Nucleus accumbens (tissue), 56 donors: Measurements from ENCODE around the gene CFAP157.

Experiments used
- DNase-seq, 56 donors: peaks; one replicate each; lab custom pipeline; 2025; lab: John Stamatoyannopoulos, UW

CFAP157 gene

GRCh38 chr9:127706836-127707241 is at the start of gene CFAP157:
CFAP157 (plus strand) TSS chr9:127706988; CDS start chr9:127707032, 44 bp downstream.
- DNase-seq: no peak

DNA sequence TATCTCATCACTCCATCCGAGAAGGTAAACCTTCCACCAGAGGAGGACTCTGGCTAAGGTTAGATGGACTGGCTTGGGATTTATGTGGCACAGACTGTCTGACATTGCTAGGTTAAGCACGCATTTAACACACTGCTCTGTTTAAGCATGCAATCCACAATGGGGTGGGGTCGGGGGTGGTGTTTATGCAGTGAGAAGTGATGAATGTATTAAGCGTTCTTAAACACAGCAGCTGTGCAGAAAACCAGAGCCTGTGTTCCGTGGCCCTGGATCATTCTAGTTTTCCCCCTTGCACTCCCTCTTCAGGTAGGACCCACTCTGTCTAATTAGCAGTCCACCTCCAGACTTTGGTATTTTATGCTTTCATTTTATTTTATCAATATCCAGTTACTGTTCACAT is 48.4 kb upstream of the CFAP157 start:
- no peak for DNase-seq

- peak in 4 of 56 donors; percentile 8 to 32 (median 18) for DNase-seq
Measured at GRCh38 chr9:127660886-127661741, 45.7 kb upstream of the CFAP157 start.

DNA sequence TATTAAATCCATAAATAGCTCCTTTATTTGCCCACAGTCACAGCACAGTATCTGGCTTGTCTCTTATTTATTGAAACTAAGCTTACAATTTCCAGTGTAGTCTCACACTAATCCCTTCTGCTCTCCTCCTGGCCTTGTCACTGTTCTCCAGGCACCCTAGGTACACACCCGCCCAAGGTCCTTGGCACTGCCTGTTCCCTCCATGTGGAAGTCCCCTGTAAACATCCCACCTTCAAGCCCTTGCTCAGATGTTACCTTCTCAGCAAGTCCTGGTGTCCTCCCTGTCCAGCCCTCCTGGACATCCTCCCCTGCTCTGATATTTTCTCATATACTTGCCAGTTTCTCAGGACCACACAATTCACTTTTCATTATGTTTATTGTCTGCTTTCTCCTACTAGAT is 44.2 kb upstream of the CFAP157 start:
- no peak for DNase-seq

- DNase-seq: no peak
Measured at GRCh38 chr9:127664324-127664677, 42.5 kb upstream of the CFAP157 start.

GRCh38 chr9:127664678-127665507 is 41.9 kb upstream of the CFAP157 start:
- no peak for DNase-seq

DNA sequence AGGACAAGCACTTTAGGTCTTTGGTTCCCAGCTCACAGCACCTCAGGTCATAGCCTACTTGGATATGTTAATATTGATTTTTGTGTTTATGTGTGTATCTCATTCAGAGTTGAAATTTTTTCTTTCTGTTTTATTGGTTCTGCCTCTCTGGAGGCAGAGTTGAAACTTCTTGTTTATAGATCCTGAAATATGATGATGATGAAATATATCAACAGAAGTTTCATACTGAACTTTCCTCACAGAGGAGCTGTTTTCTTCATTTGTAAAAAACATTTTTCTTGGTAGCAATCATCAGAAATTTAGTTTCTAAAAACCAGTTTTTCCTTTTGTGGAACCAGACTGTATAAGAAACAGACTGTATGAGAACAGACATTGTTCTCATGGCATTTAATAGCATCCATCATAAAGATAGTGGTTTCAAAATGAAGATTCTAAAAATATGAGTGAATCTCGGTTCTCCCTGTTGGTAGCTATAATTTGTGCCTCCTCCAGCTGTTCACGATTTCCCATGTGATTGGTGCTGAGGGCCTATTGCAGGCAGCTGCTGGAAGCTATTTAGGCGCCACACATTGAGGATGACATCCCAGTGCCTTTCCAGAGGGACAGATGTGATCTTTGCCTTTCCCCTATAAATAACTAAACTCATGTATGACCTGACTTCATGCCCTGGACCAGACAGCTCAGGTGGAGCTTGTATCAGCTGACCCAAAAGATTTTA is 39.5 kb upstream of the CFAP157 start:
- DNase-seq: peak in 1 of 56 donors; percentile 21

DNA sequence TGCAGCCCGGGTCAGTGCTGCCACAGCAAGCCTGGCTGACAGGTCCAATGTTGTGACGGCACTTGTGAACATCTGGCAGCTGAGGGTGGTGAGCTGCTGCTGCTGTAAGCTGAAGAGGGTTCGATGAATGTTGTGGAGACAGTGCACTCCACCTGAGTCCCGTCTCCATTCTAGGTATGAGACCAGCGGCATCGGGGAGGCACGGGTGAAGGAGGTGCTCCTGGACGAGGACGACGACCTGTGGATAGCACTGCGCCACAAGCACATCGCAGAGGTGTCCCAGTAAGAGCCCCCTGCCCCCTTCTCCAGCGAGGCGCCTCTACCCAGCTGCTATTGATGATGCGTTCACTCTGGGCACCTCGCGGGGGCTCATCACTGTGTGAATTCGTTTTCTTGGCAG is 38.9 kb upstream of the CFAP157 start:
- no peak for DNase-seq

DNA sequence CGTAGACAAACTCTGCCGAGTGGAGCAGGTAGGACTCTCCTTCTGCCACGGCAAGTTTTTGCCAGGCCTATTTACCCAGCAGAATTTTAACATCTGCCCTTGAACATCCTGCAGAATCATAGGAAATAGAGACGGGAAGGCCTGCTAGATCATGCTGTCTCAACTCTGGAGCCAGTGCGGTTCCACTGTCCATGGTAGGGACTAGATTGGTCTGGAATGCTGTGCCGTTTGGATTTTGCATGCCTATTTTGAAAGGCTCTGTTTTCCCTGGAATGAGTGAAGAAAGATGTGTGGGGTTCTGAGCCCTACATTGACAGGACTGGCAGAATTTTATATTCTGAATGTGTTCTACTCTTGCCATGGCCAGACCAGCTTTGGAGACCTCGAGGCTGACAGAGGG is 33.6 kb upstream of the CFAP157 start:
- DNase-seq: no peak

DNA sequence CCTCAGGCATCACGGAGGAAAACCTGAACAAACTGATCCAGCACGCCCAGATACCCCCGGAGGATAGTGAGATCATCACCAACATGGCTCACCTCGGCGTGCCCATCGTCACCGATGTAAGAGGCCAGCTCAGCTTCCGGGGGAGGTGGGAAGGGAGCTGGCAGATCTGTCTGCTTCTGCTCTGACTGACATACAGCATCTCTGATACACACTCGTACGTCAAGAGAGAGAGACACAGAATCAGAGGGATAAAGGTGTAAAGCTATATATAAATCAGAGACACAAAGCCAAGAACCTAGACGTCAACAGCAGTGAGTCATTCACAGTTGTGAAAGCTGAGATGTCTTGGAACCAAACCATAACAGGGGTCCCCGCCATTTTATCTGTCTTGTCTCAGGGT is 30.1 kb upstream of the CFAP157 start:
- DNase-seq: peak in 8 of 56 donors; percentile 20 to 52 (median 38)

GRCh38 chr9:127679506-127679905 is 27.3 kb upstream of the CFAP157 start:
- DNase-seq: peak in 8 of 56 donors; percentile 17 to 56 (median 36)

DNA sequence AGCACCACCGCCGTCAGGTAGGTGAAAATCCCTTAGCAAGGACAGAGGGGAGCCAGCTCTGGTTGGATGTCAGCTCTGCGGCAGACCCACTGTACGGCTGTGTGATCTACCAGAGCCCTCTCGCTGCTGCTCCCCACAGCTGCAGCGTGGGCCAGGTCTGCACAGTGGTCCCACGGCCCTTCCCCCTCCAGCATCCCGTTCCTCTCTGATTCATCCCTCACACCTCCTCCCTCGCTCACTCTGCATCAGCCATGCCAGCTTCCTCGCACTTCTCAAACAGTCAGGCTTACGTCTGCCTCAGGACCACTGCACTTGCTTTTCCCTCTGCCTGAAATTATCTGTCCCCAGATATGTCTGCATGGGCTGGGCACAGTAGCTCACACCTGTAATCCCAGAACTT is 26.6 kb upstream of the CFAP157 start:
- peak in 5 of 56 donors; percentile 15 to 49 (median 31) for DNase-seq

GRCh38 chr9:127680846-127681245 is 25.9 kb upstream of the CFAP157 start:
- DNase-seq: peak in 26 of 56 donors; percentile 14 to 77 (median 41)

- no peak for DNase-seq
Measured at GRCh38 chr9:127682351-127683136, 24.2 kb upstream of the CFAP157 start.

GRCh38 chr9:127683723-127684122 is 23.1 kb upstream of the CFAP157 start:
- no peak for DNase-seq

- no peak for DNase-seq
Measured at GRCh38 chr9:127684576-127684975, 22.2 kb upstream of the CFAP157 start.

DNA sequence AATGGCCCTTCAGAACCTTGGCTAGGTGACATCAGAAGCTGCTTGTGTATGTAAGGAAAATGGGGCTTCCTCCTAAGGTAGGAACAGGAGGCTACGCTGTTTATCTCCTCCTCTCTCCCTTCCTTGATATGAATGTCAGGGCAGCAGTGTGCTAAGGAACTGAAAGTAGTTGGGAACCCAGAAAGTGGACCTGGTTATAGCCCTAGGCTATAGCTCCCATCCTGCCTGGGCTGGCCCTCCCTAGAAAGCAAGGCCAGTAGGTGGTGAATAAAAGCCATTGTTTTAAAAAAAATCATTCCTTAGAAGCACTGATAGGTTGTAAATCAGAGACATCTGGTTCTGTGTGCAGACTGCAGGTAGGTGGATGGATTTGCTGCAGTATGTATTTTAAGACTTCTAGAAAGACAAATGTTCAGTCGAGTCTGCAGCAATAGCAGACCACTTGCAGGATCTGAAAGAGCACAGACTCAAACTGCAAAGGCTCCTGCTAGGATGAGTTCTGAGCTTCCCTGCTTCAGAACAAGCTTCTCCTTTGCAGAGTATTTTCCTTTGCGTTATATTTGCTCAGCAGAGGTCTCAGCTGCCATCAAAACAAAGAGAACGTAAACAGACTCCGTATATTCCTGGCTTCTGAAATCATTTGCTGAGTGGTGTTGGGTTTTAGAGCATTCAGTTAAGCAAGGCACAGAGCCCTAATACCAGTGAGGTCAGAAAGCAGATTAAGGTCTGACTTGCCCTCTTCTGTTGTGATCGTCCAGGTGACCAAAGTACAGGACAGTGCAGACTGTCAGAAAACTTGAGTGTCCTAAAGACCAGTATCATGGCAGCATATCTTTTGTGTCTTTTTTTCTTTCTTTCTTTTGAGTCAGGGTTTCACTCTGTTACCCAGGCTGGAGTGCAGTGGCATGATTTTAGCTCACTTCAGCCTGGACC is 20.1 kb upstream of the CFAP157 start:
- peak in 5 of 56 donors; percentile 15 to 26 (median 18) for DNase-seq

DNA sequence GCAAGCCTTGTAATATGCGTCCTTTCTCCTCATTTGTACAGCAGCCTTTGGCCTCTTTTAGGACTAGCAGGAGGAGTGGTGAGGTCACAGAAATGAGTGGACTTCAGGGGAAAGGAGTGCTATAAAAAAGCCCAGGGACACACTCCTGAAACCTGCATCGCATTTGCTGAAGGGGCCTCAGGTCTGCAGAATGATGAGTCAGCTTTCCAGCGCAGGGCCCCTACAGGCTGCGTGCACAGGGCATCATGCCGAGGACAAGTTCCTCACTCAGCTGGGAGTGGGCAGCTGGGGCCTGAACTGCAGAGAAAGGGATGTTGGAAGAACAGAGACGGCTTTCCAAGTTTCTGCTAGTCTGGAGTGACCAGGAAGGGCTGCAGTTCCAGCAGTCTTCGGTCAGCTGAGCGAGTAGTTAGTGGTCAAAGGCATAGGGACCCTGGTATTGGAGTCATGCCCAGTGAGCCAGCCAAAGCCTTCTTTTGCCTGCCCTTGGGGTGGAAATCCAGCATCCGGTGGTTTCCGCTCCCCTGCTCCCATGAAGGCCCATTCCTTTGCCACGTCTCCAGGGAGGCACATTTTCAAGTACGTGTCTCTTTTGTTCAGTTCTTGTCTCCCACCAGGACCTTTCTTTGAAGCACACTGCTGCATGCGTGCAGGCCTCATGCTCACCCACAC is 17.3 kb upstream of the CFAP157 start:
- DNase-seq: no peak
